Fibroblast of skin of right biceps (primary cell): ENCODE data around the gene RIPPLY3.

Source experiments
- DNase-seq: peaks from one replicate; pipeline ENCODE4 v3.0.0-alpha.2; 2013

Gene RIPPLY3

GRCh38 chr21:37064841-37065240, 58.3 kb downstream of the RIPPLY3 start:
- DNase-seq, result peak; percentile 15

GRCh38 chr21:37065561-37066177, 59.2 kb downstream of the RIPPLY3 start:
- no peak for DNase-seq
